ENCODE results near the gene ZBTB16. TPM values are rescaled to one million over a fixed set of nuclear protein-coding genes. Genes with fewer than 3 reads are reported as not detected.

ZBTB16 gene
- total and polyA plus RNA-seq, 12 donors = 18.3 to 108 (median 54.6) TPM

DNA sequence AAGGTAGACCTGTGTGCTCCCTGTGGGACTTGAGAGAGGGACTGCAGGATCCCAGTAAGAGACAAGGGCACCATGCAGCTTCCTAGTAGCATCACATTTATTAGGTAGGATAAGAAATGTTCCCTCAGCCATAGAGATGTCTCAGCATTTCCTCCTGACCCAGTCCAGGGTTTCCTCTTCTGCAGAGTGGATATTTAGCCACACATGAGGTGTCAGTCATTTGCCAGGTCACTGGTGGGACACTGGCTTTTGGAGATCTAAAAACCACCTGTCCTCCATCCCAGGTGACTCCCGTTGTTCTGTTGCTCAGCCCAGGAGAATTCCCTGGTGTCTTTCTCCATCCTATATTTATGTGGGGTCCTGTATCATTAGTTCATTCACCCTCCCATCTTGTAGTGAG is 119.1 kb downstream of the ZBTB16 start:
- intact Hi-C loops (cut with DNase I) = loop anchor here in 6 of 10 donors (1.0 to 10.0 kb wide), 10 partner anchors 14 to 304 kb away; partner anchors contain the start of genes ZBTB16 (in 2 of the 6) and USP28 (in 1 of the 6)
- 50 to 63% methylated on average over 1 of the region's 1 CpG for WGBS, 2 donors
- H3K4me3 ChIP-seq = peak overlapping the region in 2 of 10 donors; percentile 2
- H3K36me3 ChIP-seq = no peaks in the 10 kb centered on the region
- H3K9me3 ChIP-seq = no peaks in the 10 kb centered on the region
- TF ChIP-seq, protein P1, sequence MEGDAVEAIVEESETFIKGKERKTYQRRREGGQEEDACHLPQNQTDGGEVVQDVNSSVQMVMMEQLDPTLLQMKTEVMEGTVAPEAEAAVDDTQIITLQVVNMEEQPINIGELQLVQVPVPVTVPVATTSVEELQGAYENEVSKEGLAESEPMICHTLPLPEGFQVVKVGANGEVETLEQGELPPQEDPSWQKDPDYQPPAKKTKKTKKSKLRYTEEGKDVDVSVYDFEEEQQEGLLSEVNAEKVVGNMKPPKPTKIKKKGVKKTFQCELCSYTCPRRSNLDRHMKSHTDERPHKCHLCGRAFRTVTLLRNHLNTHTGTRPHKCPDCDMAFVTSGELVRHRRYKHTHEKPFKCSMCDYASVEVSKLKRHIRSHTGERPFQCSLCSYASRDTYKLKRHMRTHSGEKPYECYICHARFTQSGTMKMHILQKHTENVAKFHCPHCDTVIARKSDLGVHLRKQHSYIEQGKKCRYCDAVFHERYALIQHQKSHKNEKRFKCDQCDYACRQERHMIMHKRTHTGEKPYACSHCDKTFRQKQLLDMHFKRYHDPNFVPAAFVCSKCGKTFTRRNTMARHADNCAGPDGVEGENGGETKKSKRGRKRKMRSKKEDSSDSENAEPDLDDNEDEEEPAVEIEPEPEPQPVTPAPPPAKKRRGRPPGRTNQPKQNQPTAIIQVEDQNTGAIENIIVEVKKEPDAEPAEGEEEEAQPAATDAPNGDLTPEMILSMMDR (IDR thresholded peaks at IDR 0.05) = no peak
- ATAC-seq (peak in 2 of 8 donors; percentile 0 to 2), DNase-seq (no peak)
- peak overlapping the region; percentile 76 to 97 (median 92) for H3K27ac ChIP-seq
- H3K27me3 ChIP-seq = no peaks in the 10 kb centered on the region
- H3K4me1 ChIP-seq = peaks cover 49 to 100% (median 92%) of the 10 kb centered on the region in 9 donors

DNA sequence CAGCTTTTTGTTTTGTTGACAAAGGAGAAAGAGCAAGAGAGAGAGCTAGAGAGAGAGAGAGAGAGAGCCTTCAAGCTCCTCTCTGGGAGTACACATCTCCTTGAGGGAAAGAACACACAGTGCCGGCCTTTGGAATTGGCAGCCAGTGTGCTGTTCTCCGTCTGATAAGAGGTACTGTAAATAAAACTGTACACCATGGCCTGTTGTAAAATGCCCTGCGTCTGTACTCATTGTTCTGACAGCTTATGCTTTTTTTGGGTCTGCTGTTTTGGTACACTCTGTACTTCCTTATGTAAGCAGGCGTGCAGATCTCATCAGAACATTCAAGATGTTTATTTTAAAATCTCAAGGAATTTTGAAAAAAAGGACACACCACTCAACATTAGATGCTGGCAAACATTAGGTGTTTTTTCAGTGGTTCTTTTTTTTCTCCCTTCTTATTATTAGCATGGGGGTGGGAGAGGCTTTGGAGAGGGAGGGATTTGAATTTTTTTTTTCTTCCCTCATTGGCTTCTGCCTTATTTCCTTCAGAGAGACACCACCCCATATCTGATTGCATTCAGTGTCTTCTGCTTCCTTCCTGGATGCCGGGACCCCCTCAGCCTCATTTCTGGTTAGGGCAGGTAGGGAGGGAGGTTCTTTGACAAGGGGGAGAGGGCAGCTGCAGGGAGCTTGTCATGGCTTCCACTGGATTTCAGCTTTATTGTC is 119.9 kb downstream of the ZBTB16 start:
- peaks cover 44 to 100% (median 91%) of the 10 kb centered on the region in 9 donors for H3K4me1 ChIP-seq
- ATAC-seq (peak; percentile 68 to 92 (median 90)), DNase-seq (peak; percentile 69 to 76)
- H3K36me3 ChIP-seq = no peaks in the 10 kb centered on the region
- intact Hi-C loops (cut with DNase I) = loop anchor here in 6 of 10 donors (1.0 to 10.0 kb wide), 10 partner anchors 15 to 305 kb away; partner anchors contain the start of genes ZBTB16 (in 2 of the 6) and USP28 (in 1 of the 6)
- no peaks in the 10 kb centered on the region for H3K9me3 ChIP-seq
- TF ChIP-seq, protein P1 (IDR thresholded peaks at IDR 0.05) = no peak
- H3K27ac ChIP-seq = peak overlapping the region; percentile 76 to 97 (median 94)
- H3K4me3 ChIP-seq = peak overlapping the region in 8 of 10 donors; percentile 4 to 38 (median 13)
- WGBS, 2 donors = 4 to 8% methylated on average over 5 of the region's 5 CpGs
- no peaks in the 10 kb centered on the region for H3K27me3 ChIP-seq

DNA sequence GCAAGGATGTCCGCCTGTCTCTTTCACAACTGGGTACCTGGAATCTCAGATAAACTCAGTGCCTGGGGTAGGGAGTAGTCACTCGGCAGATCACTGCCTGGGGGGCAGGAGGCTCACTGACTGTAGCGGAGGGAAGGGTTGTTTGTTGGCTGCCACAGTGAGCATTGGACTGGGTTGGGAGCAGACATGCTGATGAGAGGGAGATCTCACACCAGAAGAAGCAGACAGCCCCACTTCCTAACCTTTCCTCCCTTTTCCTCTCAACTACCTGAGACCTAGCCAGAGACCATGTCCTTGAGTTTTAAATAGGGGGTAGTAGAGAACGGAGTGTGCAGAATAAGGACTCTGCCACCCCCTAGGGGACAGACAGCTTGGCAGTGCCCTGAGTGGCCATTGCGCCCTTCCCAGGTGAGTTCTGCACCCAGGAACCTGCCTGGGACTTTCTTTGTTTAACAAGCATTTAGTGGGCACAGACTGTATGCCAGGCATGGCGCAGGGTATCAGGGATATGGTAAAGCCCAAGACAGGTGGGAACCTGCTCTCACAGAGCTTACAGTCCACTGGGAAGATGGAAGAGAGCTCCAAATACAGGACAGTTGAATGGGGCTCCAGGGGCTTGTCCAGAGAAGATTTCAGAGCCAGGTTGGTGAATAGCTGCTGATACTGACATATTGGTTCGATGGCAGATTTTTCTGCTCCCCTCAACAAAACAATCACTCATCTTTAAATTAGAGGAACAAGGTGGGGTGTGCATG is 121.0 kb downstream of the ZBTB16 start:
- peaks cover 33 to 92% (median 84%) of the 10 kb centered on the region in 9 donors for H3K4me1 ChIP-seq
- peak overlapping the region in 7 of 10 donors; percentile 4 to 38 (median 15) for H3K4me3 ChIP-seq
- intact Hi-C loops (cut with DNase I) = loop anchor here in 9 of 10 donors (1.0 to 10.0 kb wide), 9 partner anchors 67 to 146 kb away; partner anchors contain the start of gene ZBTB16 (in 4 of the 9)
- H3K9me3 ChIP-seq = no peaks in the 10 kb centered on the region
- WGBS, 2 donors = 61 to 62% methylated on average over 7 of the region's 7 CpGs
- H3K27ac ChIP-seq = peak overlapping the region; percentile 76 to 97 (median 94)
- ATAC-seq = peak; percentile 53 to 87 (median 69)
- no peaks in the 10 kb centered on the region for H3K36me3 ChIP-seq
- no peaks in the 10 kb centered on the region for H3K27me3 ChIP-seq
- DNase-seq = peak; percentile 46 to 72
- TF ChIP-seq, protein P1 (IDR thresholded peaks at IDR 0.05) = peak; percentile 17 to 84 (median 72)

DNA sequence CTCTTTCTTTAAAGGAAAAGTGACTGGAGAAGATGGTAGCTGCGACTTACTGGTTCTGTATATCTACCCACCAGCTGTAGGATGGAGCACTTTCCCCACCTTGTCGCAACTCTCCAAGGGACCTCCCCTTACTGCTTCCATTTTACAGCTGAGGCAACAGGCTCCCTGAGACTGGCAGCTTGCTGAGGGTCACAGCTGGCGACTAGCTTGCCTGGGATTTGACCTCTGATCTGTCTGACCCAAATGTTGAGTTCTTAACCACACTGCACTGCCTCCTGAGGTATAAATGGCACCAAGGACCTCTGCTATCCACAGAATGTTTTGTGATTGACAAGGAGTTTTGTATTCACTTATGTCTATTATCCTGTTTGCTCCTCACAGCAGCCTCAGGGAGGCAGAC is 121.7 kb downstream of the ZBTB16 start:
- DNase-seq (no peak), ATAC-seq (no peak)
- H3K9me3 ChIP-seq = no peaks in the 10 kb centered on the region
- H3K4me3 ChIP-seq = no peak overlapping the region
- no peaks in the 10 kb centered on the region for H3K36me3 ChIP-seq
- TF ChIP-seq, protein P1 (IDR thresholded peaks at IDR 0.05) = no peak
- intact Hi-C loops (cut with DNase I) = loop anchor here in 8 of 10 donors (2.0 to 10.0 kb wide), 8 partner anchors 66 to 146 kb away; partner anchors contain the start of gene ZBTB16 (in 4 of the 8)
- WGBS, 2 donors = 96 to 97% methylated on average over 3 of the region's 3 CpGs
- H3K4me1 ChIP-seq = peaks cover 32 to 88% (median 83%) of the 10 kb centered on the region in 9 donors
- peak overlapping the region in 8 of 10 donors; percentile 17 to 97 (median 95) for H3K27ac ChIP-seq
- no peaks in the 10 kb centered on the region for H3K27me3 ChIP-seq

Measured in heart right ventricle (tissue), 16 donors.